Endothelial cell of umbilical vein (primary cell): Measurements from ENCODE around the gene POLE4. TPM values are rescaled to one million over a fixed set of nuclear protein-coding genes. Genes with fewer than 3 reads are reported as not detected.

ENCODE experiments used
- BruUV-seq: library from RNA; stranded (reverse); fragments of 400-500 nt; replicated peaks from 2 replicates; lab custom pipeline; 2021; lab: Mats Ljungman, UMichigan
- CTCF ChIA-PET: fragments of 300-600, 350-600 bp; sonication (Branson Sonifier 250); formaldehyde crosslinking; loops from one replicate; lab custom pipeline; 2021; ENCODE audit warnings: antibody characterized with exemption, inconsistent platforms; lab: Charles Lee
- POLR2A ChIA-PET: fragments of 300-600, 350-600 bp; sonication (Branson Sonifier 250); formaldehyde crosslinking; loops from one replicate; lab custom pipeline; 2021; ENCODE audit warnings: antibody characterized with exemption, inconsistent platforms; lab: Charles Lee
- DNase-seq: peaks from one replicate; pipeline ENCODE4 v3.0.0-alpha.2; 2011; ENCODE audit warnings: low read depth, low spot score
- FAIRE-seq: peaks from 2 replicates; lab custom pipeline; 2011; peaks lifted over from hg19 to GRCh38; lab: Jason Lieb, UNC
- H2AFZ ChIP-seq: 2 replicates; pipeline ENCODE4 v1.6.0; 2012; ENCODE audit warnings: low read depth, low read length, control low read depth, inconsistent platforms
- H3K27ac ChIP-seq: 2 replicates; pipeline ENCODE4 v1.5.1; 2011; ENCODE audit warnings: low read depth, mild to moderate bottlenecking, control low read depth, low read length, moderate library complexity; ENCODE audit not compliant: insufficient read depth
- H3K27me3 ChIP-seq, 2 experiments: 2 replicates each; pipeline versions ENCODE4 v1.6.0 to v1.6.1; 2011; ENCODE audit warnings: low read length in 2 of 2, mixed read lengths in 1 of 2; ENCODE audit not compliant: control insufficient read depth in 2 of 2, insufficient read depth in 2 of 2
- H3K36me3 ChIP-seq, 2 experiments: 2 replicates in 1 of 2; 3 replicates in 1 of 2; pipeline ENCODE4 v1.5.1; 2011; ENCODE audit warnings: low read length in 2 of 2, mild to moderate bottlenecking in 1 of 2, moderate library complexity in 1 of 2; ENCODE audit not compliant: control insufficient read depth in 2 of 2, insufficient read depth in 2 of 2; ENCODE audit errors: extremely low read depth in 1 of 2
- H3K4me1 ChIP-seq: 3 replicates; pipeline ENCODE4 v1.5.1; 2011; ENCODE audit warnings: mild to moderate bottlenecking, low read length; ENCODE audit not compliant: control insufficient read depth, insufficient read depth; ENCODE audit errors: extremely low read depth
- H3K4me2 ChIP-seq: 2 replicates; pipeline ENCODE4 v1.6.1; 2011; ENCODE audit warnings: low read length, control low read depth, mixed read lengths; ENCODE audit not compliant: insufficient read depth
- H3K4me3 ChIP-seq, 3 experiments: fragments of 200-600 bp in 1 of 3; sonication (generic), shearing (Covaris generic) in 1 of 3; replicated peaks in 1 of 3; 2 replicates each; pipeline ENCODE4 v1.5.1; 2011 to 2016; ENCODE audit warnings: control low read depth in 3 of 3, low read length in 3 of 3, mild to moderate bottlenecking in 2 of 3, inconsistent platforms in 1 of 3, low read depth in 1 of 3, moderate library complexity in 1 of 3; ENCODE audit not compliant: insufficient read depth in 1 of 3
- H3K79me2 ChIP-seq: 2 replicates; pipeline ENCODE4 v1.6.0; 2012; ENCODE audit warnings: low read length, inconsistent platforms; ENCODE audit not compliant: control insufficient read depth, insufficient read depth
- H3K9ac ChIP-seq: replicated peaks from 2 replicates; pipeline ENCODE3; 2011; ENCODE audit warnings: low read length, control low read depth; ENCODE audit not compliant: insufficient read depth; ENCODE audit errors: extremely low read depth
- H3K9me1 ChIP-seq: replicated peaks from 3 replicates; pipeline ENCODE4 v1.6.0; 2011; ENCODE audit warnings: mild to moderate bottlenecking, low read length; ENCODE audit not compliant: control insufficient read depth, insufficient read depth; ENCODE audit errors: extremely low read depth
- H3K9me3 ChIP-seq: replicated peaks from 2 replicates; pipeline ENCODE4 v1.5.1; 2012; ENCODE audit warnings: low read length, inconsistent platforms; ENCODE audit not compliant: control insufficient read depth, insufficient read depth
- H4K20me1 ChIP-seq: replicated peaks from 2 replicates; pipeline ENCODE3; 2011; ENCODE audit warnings: mild to moderate bottlenecking, low read length; ENCODE audit not compliant: control insufficient read depth, insufficient read depth; ENCODE audit errors: extremely low read depth
- EZH2 ChIP-seq: IDR thresholded peaks from 2 replicates; pipeline ENCODE4 v1.6.1; 2012; ENCODE audit warnings: borderline replicate concordance, low read depth, mild to moderate bottlenecking, moderate library complexity, low read length, inconsistent platforms; ENCODE audit not compliant: severe bottlenecking
- FOS ChIP-seq: IDR thresholded peaks from 2 replicates; pipeline ENCODE4 v1.6.1; 2011; ENCODE audit warnings: mild to moderate bottlenecking, low read length, moderate library complexity, borderline replicate concordance; ENCODE audit not compliant: insufficient read depth
- GATA2 ChIP-seq: IDR thresholded peaks from 2 replicates; pipeline ENCODE4 v1.7.0; 2011; ENCODE audit warnings: low read depth, mild to moderate bottlenecking, moderate library complexity, mixed read lengths, low read length; ENCODE audit not compliant: insufficient read length, insufficient read depth
- JUN ChIP-seq: IDR thresholded peaks from 2 replicates; pipeline ENCODE4 v1.6.1; 2011; ENCODE audit warnings: borderline replicate concordance, low read depth; ENCODE audit not compliant: insufficient read length, insufficient read depth
- MYC ChIP-seq: IDR thresholded peaks from one replicate; pipeline ENCODE4 v1.6.1; 2011; ENCODE audit warnings: mild to moderate bottlenecking, low read depth, low read length
- POLR2A ChIP-seq: IDR thresholded peaks from 2 replicates; pipeline ENCODE4 v1.6.1; 2012; ENCODE audit warnings: low read depth, mild to moderate bottlenecking, control low read depth, low read length
- POLR2AphosphoS5 ChIP-seq: IDR thresholded peaks from 2 replicates; pipeline ENCODE4 v1.6.1; 2012; ENCODE audit warnings: low read depth, mild to moderate bottlenecking, control low read depth, low read length, moderate library complexity; ENCODE audit not compliant: insufficient read depth
- dilution Hi-C: fragments of 300-500 bp; cut with MboI; formaldehyde crosslinking; loops from one replicate; pipeline ENCODE4 v1.15.0; 2019; ENCODE audit warnings: low sequenced_read_pairs; ENCODE audit not compliant: extremely low pct_ligation_motif_present
- intact Hi-C: fragments of 100-400 bp; cut with micrococcal nuclease; formaldehyde crosslinking; loops from one replicate; pipeline ENCODE4 v1.10.0; 2022
- polyA plus RNA-seq, 4 experiments: library from polyadenylated mRNA; depleted of rRNA in 3 of 4; stranded (reverse) in 3 of 4; unstranded in 1 of 4; fragments of >200 nt; gene quantifications; 2 replicates each; pipeline versions ENCODE4 v1.2.1 to v1.2.3, GENCODE V29; 2011 to 2012; ENCODE audit warnings: missing spikeins in 1 of 4
- total RNA-seq: library from RNA; stranded (reverse); gene quantifications from 2 replicates; pipeline ENCODE4 v1.2.3, GENCODE V29; 2021
- TF ChIP-seq, protein P1 (sequence below): IDR thresholded peaks from 2 replicates; pipeline ENCODE4 v1.6.1; 2011; ENCODE audit not compliant: insufficient read depth, insufficient read length
- TF ChIP-seq, protein P2 (sequence below), 2 donors: IDR thresholded peaks; 1 replicate in 1 of 2; 2 replicates in 1 of 2; pipeline ENCODE4 v1.5.1; 2011; ENCODE audit warnings: low read length in 2 of 2, mild to moderate bottlenecking in 2 of 2, moderate library complexity in 2 of 2, control low read depth in 1 of 2, inconsistent platforms in 1 of 2, low read depth in 1 of 2; ENCODE audit not compliant: insufficient read depth in 1 of 2; ENCODE audit errors: extremely low read depth in 1 of 2

The POLE4 gene
- total and polyA plus RNA-seq, 2 donors (not counting 3 experiments of a cell fraction or from before 2014, with no cell fraction given), result 21.4 to 42.6 TPM

DNA sequence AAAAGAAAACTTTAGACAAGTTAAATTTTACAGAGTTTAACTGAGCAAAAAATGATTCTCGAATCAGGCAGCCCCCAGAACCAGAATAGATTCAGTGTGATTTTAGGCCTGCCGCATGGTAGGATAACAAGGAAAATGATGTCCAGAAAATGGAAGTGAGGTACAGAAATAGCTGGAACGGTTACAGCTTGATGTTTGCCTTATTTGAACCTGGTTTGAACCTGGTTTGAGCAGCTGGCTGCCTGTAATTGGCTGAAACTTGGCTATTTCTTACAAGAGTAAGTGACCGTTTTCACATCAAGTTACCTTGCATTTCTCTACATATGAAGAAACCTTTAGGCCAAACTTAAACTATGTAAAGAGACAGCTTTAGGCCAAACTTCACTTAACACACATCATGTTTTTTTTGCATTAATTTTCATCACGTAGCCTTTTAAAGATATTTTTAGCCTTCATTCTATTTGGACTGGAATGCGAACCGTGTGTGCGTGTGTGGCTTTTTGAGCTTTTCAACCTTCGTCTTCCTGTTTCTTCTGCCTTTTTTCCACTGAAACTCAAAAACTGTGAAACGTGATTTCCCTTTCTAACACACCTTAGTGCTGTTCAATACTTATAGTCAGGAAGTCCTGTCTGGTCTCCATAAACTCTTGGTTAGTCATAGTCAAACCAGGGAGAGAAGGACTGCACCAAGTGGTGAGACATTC lies 4.5 kb upstream of the POLE4 start:
- ChIA-PET CTCF (interaction anchor here (0.5 to 1.2 kb wide), 2 partner anchors 25 to 31 kb away, joined by 3 to 4 read pairs; no protein-coding TSS in a partner anchor), POLR2A (no interaction called here)
- DNase-seq (no peak), FAIRE-seq (no peak)
- TF ChIP-seq EZH2 (no peak), MYC (no peak), GATA2 (no peak), POLR2A (no peak), POLR2AphosphoS5 (no peak), JUN (no peak), FOS (no peak)
- TF ChIP-seq, protein P1, sequence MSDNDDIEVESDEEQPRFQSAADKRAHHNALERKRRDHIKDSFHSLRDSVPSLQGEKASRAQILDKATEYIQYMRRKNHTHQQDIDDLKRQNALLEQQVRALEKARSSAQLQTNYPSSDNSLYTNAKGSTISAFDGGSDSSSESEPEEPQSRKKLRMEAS, result no peak
- TF ChIP-seq, protein P2, sequence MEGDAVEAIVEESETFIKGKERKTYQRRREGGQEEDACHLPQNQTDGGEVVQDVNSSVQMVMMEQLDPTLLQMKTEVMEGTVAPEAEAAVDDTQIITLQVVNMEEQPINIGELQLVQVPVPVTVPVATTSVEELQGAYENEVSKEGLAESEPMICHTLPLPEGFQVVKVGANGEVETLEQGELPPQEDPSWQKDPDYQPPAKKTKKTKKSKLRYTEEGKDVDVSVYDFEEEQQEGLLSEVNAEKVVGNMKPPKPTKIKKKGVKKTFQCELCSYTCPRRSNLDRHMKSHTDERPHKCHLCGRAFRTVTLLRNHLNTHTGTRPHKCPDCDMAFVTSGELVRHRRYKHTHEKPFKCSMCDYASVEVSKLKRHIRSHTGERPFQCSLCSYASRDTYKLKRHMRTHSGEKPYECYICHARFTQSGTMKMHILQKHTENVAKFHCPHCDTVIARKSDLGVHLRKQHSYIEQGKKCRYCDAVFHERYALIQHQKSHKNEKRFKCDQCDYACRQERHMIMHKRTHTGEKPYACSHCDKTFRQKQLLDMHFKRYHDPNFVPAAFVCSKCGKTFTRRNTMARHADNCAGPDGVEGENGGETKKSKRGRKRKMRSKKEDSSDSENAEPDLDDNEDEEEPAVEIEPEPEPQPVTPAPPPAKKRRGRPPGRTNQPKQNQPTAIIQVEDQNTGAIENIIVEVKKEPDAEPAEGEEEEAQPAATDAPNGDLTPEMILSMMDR (IDR thresholded peaks at IDR 0.05; ENCODE audit: extremely low read depth in 1 of 2, insufficient read depth in 1 of 2, low read depth in 1 of 2, low read length in 2 of 2), result no peak
- H3K4me2 ChIP-seq, result no peak overlapping the region
- no peaks in the 10 kb centered on the region for H3K27me3 ChIP-seq
- H3K36me3 ChIP-seq, result no peaks in the 10 kb centered on the region
- no peaks in the 10 kb centered on the region for H3K9me3 ChIP-seq
- dilution Hi-C loops, result no loop called here
- peaks cover under 1% of the 10 kb centered on the region for H3K4me1 ChIP-seq
- BruUV-seq, result no TSS peak
- intact Hi-C loops, result no loop called here
- no peaks in the 10 kb centered on the region for H3K79me2 ChIP-seq
- no peak overlapping the region for H2AFZ ChIP-seq
- no peaks in the 10 kb centered on the region for H3K9me1 ChIP-seq
- no peaks in the 10 kb centered on the region for H4K20me1 ChIP-seq
- no peak overlapping the region for H3K9ac ChIP-seq
- H3K27ac ChIP-seq, result no peak overlapping the region
- no peak overlapping the region for H3K4me3 ChIP-seq
